GM18909 (cell line): ENCODE measurements around the gene FGFR2.
A peak's percentile ranks its signal among the peaks of the same experiment; 100 is the strongest.

Experiments used
- ATAC-seq: cut with Tn5 transposase; IDR thresholded peaks from one replicate; pipeline ENCODE4 v1.9.1; 2021; ENCODE audit warnings: mild to moderate bottlenecking; ENCODE audit not compliant: unreplicated experiment, poor library complexity

The FGFR2 gene

DNA sequence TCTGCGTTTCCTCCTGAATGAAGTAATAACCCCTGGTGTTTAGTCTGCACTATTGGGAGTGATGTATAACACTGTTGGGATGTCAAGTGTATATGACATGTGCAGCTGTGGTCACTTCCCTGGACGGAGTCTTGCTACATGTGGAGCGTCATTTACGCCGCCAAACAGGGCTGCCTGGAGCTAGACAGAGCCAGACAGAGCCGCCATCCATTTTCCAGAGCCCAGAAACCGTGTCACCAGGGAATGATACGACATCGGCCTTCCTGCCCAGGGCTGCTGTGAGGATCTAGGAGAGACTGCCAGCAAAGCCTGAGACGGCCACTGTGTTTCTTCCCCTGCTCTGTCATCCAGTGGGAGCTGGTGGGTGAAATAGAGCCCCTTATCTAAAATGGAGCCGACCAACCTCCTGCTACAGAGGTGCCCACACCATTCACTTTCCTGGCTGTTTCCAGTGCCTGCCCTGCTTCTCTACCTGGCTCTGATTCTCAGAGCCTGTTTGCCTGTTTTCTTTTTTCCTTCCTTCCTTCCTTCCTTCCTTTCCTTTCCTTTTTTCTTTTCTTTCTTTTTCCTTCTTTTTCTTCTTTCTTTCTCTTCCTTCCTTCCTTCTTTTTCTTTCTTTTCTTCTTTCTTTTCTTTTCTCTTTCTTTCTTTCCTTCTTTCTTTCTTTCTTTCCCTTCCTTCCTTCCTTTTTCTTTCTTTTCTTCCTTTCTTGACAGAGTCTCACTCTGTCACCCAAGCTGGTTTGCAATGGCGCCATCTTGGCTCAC is 13.3 kb upstream of the FGFR2 start:
- ATAC-seq = no peak

DNA sequence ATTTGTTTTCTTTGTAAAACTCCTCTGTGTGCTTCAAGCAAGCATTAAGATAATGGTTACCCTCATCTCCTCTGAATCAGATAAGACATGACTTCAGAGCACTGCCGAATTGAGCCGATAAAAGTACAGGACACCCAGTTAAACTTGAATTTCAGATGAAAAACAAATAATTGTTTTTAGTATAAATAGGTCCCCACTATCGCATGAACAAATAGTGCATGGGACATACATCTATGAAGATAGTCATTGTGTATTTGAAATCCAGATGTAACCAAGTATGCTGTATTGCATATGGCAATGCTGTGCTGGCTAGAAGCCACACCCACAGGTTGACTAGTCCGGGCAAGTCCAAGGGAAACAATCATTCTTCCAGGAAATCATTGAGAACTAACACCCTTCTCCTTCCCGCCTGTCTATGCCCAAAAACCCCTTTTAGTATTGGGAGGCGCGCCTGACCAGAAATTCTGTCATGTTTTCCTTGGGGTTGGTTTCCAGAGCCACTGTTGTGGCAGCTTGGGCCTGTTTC is 12.6 kb upstream of the FGFR2 start:
- no peak for ATAC-seq

DNA sequence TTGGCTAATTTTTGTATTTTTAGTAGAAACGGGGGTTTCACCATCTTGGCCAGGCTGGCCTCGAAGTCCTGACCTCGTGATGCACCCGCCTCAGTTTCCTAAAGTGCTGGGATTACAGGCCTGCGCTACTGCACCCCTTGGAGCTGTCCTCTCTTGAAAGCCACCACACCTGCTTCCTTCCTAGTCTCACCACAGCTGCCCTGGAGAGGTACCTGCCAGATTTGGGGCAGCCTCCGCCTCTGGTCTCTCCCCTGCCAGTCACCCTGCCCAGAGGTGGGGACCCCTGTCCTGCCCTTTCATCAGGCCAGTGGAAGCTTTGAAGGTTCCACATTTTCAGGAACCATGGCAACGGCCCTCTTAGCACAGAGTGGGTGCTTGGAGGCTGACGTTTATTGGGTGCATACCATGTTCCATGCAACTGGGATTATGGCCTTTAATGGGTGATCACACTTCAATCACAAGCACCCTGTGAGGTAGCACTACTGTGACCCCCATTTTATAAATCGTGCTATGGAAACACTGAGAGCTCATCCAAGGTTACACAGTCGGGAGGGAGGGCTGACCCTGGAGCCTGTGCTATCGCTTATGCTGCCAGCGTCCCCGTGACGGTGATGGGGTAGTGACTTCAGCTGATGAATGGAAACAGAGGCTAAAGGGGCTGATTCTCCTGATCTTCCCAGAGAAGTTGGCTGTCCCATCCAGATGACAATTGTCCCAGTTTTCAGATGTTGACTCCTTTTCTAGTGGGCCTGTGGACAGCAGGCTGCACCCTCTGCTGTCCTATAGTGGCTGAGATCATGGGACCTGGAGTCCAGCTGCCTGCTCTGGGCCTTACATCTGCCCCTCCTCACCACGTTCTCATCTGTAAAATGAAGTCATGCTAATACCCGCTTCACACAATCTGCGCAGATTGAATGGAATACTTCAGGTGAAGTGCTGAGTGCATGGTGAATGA is 11.5 kb upstream of the FGFR2 start:
- ATAC-seq = no peak

DNA sequence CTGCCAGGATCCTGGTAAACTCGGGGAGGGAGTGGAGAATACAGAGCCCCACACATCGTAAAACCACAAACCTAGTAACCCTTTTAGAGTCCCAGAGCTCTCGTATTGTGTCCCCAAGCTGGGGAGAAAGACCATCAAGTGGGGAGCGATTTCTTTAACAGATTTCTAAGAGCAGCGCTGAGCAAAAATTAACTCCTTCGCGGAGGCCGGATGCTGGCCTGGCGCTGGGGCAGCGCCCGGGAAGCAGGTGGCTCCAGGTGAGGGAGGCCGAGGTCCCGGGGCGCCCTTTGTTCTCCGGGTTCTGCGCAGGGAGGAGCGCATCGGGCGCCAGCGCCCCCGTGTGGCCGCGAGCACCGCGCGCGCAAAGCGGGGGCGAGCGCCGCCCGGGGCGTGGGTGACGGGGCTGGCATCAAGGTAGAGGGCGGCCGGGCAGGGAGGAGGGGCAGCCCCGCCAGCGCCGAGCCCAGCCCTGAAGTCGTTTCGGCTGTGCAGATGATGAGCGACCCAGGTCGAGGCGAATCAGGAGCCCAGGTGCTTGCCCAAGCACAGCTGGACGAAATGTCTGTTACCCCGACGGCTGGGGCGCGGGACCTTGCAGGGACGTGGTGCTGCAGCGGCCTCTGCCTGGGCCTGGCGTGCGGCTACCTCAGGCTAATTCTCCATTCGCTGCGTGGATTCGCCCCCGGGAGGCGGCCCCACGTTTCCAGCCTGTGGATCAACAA is 10.4 kb upstream of the FGFR2 start:
- peak; percentile 74 for ATAC-seq

DNA sequence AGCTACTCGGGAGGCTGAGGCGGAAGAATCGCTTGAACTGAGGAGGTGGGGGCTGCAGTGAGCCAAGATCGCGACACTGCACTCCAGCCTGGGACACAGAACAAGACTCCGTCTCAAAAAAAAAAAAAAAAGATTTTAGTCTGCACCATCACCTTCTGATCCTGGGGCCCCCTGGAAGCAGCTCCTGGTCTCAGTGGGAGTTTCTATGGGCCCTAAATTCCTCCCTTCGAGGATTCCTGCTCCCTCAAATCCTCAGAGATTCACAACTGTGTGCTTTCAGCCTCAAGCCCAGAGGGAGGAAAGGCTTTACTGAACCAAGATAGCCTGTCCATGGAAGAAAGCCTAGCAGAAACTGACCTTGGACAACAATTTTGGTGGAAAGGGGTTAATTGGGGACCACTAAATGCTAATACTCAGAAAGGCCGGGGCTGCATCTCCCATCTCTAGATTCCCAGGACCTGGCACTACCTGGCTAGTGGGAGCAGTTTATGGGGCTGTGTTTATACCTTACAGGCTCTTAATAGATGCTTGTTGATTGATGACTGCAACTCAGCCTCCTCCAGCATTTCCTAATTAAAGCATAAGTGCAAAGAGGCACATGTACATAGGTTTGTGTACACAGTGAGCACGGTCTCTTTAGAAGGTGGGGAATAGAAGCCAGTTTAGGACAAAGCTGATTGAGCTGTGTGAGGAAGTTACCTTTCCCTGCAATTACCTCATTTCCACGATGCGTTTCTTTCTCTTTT is 9.2 kb upstream of the FGFR2 start:
- ATAC-seq = no peak

DNA sequence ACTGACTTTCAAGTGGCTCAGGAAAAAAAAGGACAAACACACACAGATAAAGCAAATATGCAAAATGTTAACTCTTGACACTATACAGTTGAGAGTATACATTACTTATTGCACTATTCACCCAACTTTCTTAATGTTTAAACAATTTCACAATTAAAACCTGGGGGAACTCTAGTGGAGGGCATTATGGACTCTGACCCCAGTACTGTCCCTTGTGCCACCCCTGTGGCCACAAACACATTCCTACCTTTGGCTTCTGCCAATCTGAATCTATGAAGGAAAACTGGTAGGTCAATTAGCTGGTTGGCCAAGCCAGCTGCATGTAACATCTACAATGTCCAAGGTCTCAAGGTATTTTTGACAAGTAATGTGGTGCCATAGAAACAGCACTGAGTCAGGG is 7.5 kb upstream of the FGFR2 start:
- no peak for ATAC-seq

DNA sequence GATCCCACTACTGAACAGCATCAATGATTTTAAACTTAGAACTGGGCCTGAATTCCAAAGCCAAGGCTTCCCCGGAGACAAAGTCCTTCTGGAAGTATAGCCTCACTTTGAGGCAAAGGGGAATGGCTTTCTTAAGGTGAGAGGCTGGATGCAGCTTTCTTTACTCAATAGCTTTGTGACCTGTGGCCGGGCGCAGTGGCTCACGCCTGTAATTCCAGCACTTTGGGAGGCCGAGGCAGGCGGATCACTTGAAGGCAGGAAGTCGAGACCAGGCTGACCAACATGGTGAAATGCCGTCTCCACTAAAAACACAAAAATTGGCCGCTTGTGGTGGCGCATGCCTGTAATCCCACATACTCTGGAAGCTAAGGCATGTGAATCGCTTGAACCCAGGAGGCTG is 3.2 kb upstream of the FGFR2 start:
- no peak for ATAC-seq

DNA sequence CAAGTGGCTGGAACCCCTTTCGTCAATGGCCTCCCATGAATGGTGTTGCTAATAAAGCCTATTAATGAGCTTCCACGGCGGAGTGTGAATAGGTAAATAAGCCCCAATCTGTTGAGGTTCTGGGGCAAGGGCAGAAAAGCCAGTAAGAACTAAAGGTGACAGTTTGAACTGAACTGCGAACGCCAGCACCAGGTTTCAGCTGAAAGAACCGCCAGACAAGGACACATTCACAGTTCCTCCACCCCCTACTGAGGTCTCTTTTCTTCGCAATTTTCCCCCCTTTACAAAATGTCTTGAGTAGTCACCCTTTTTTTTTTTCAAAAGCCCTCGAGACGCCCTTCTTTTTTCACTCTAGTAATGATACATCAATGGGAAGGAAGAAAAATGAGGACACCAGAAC is 2.4 kb upstream of the FGFR2 start:
- ATAC-seq = no peak

DNA sequence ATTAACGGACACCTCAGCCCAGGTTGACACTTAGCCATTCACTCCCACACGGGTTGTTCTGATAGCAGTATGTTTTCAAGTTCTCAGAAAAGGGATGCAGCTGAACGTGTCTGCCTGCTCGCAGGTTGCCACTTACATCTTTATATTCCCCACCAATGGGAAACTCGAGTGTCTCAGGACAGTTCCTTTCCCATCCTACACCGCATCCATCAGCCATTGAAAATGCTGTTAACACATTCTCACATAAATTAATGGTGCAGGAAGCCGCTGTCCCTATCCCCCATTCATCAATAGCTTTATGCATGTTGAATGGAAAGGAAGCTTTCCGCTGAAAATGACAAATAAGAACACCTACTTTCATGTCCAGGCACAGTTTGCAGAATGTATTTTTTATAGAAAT is 1.7 kb upstream of the FGFR2 start:
- ATAC-seq = no peak

DNA sequence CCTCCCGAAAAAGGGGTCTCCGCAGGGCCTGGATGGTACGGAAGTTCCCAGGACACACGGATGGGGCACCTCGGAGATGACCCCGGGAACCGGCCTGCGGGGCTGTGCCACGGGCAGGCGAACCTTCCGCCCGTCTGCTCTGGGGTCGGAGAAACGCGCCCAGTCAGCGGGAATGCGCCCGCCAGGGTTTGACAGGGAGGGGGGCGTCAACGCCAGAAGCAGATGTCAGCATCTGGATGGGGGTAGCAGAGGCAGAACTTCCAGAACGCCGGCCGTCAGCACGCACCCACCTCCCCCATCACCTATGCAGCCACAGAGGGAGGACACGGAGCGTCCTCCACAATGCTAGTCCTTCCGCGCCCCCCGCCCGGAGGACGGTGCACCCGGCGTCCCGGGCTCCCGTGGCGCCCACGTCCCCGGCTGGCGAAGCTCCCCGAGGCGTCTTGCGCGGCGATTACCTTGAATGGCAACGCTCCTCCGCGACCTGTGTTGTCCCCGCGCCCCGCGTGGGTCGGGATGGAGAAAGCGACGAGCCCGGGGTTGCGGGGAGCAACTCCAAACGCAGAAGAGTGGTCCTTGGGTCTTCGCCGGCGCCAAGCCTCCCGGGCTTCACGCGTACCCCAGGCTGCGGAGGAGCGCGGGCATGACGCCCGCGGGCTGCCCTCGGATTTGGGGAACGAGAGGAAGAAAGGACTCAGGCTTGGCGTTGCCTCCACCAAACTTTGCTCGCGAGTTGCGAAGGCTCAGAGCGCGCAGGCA is 561 bp downstream of the FGFR2 start:
- peak; percentile 29 for ATAC-seq

DNA sequence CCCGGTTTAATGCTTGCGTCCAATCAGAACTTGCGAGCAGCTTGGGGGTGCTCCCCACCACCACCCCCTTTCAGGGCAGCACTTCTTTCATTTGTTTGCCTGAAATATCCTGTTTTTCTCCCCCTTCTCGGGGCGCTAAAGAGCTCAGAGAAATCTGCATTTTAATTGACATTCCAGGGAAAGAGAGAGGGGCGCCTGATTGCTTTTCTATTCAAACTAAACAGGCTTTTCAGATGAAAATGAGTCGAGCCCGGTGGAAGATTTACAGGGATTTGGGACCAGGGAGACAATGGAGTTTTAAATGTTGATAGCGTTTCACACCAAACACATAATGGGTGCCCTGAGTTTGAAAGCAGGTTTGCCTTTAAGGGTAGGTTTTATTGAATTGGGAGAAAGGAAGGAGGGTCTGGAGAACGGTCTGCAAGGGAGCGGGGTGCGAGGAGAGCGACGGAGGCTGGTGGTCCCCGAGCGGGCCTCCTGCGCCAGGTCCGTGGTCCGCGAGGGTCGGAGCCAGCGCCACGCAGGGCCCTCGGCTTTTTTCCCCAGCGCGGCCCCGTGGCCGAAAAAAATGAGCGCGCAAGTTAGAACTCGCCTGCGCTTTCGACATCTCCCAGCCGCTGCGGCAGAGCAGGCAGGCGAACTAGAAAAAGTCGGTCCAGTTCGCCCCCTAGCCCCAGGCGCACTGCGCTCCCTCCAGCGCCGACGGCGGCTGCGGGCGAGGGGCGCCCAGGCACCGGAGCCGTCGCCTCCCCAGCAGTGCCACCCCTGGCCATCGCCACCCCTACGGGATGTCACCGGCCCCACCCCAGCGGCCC is 1.3 kb downstream of the FGFR2 start:
- no peak for ATAC-seq

DNA sequence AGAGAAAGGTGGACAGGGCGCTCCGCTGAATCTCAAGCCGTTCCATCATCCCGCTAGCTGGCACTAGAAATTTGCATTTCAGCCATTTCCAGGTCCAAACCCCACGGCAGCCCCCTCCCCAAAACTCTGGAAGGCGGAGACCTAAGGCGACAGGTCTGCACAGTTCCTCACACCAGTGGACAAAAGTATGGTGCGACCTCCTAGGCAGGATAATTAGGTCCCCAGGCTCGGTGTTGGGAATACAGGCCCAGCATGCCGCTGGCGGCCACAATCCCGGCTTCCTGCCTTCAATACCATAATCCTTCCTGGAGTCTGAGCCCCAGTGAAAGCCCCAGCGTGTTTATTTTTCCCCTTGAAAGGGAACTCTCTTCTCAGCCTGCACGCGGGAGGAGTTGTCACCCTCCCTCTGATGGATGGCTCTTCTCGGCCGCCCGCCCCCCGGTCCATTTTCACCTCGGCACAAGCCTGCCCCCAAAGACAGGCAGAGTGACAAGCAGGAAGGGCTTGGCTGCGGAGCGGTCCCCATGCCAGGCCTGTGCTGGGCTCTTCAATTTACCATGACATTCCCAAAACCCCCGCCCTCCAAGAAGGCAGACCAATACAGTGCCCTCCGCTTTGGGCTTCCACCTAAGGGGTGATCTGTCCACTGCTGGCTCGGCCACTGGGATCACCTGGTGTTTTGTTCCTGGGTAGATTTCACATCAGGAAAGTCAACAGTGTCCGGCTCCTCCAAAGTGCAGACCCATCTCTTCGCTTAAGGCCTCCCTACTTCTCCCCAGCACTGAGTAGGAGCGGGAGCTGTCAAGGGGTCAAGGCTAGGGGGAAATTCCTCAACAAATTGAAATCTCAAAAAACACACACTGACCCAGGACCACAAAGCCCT is 2.2 kb downstream of the FGFR2 start:
- no peak for ATAC-seq

DNA sequence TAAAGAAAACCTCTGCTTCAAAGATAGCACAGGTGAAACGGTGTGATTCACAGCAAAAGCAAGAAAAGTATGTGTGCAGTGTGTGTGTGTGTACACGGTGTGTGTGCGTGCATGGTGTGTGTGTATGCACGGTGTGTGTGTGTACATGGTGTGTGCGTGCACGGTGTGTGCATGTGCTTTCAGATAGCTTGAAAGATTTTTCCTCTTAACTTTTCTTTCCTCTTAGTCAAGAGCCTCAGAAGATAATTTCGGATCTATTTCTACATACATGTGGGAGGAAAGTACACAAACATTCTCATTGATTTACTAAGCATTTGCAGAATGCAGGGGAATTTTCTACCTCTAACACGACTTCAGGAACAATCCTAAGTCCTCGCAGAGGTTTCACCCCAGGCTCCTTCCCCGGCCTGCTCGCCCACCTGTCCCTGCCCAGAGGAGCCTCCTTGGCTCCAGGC is 2.9 kb downstream of the FGFR2 start:
- no peak for ATAC-seq

DNA sequence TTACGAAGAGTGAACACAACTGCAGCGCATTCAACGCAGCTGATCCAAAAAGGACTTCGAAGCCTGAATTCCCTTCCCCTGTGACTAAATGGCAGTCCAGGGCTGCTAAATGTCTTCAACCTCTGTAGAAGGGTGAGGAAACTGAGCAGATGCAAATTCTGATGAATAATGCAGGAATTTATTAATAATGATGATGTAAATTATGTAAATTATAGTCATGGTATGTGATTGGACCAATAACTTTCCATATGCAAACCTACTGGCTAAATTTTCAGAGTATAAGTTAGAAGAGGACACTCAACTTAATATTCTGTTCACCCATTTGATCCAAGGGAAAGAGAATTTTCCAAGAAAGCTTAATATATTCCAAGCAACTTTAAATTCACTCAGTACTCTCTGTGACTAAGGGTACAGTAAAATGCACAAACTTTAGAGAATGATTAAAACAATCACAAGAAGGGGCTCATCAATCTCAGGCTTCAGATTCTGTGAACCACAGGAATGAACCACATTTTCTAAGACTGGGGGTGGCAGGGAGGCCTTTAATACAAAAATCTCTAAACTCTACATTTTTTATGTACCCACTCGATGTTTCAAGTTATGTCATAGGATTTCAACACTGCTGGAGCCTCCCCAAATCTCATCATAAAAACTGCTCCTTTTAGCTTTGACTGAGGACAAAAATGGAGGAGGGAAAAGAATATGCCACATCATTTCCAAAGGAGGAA is 3.5 kb downstream of the FGFR2 start:
- ATAC-seq = no peak

DNA sequence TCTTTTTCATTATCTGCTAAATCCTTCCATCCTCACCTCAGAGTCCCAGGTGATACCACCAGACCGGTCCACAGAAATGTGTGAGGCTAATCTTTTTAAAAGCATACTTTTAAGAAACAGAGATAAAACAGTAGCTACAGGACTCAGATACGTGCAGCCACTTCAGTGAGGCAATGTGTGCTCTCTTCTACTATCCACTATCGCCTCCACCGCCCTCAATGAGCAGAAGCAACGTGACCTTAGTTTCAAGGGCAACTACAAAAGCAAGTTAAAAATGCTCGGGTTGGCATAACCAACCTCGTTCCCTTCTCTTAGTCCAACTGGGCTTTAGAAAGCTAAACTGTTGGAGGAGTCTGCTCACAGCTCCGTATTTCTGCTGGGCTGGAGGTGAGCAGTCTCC is 4.2 kb downstream of the FGFR2 start:
- no peak for ATAC-seq

DNA sequence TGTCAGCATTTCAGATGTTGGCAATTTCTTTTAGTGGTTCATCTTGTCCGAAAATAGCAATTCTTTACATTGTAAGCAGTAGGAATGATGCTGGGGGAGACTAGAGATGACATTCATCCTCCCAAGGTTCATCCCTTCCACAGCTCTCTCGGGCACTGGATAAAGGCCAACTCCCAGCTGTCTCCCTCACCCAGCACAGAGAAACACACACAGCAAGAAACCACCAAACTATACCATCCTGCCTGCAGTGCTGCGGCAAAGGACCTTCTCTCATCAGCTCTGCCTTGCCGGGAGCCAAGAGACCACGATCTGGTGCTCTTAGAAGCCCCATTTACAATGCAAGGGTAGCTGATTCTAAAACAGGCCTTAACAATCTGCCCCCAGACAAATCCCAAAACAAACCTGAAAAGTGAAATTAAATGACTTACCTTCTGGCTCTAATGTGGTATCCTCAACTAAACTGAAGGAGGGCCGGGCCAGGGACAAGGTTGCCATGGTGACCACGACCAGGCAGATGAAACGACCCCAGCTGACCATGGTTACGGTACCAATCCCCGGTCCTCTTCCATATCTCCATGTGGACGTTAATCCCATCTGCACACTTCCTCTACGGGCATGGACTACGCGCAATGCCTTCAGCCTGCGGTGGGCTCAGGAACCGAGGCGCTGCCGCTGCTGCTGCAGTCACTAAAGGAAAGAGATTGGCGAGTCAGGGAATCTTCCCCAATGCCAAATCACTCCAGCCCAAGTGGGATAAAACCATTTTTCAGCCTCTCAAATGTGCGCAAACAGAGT is 4.8 kb downstream of the FGFR2 start:
- no peak for ATAC-seq
